HG02642 (cell line): Measurements from ENCODE around the gene ZIC4.

ENCODE experiments used
- ATAC-seq: cut with Tn5 transposase; IDR thresholded peaks from one replicate; pipeline ENCODE4 v1.9.1; 2021; ENCODE audit warnings: mild to moderate bottlenecking; ENCODE audit not compliant: unreplicated experiment, poor library complexity

The ZIC4 gene

GRCh38 chr3:147358144-147358992 is 48.0 kb downstream of the ZIC4 start:
- no peak for ATAC-seq

DNA sequence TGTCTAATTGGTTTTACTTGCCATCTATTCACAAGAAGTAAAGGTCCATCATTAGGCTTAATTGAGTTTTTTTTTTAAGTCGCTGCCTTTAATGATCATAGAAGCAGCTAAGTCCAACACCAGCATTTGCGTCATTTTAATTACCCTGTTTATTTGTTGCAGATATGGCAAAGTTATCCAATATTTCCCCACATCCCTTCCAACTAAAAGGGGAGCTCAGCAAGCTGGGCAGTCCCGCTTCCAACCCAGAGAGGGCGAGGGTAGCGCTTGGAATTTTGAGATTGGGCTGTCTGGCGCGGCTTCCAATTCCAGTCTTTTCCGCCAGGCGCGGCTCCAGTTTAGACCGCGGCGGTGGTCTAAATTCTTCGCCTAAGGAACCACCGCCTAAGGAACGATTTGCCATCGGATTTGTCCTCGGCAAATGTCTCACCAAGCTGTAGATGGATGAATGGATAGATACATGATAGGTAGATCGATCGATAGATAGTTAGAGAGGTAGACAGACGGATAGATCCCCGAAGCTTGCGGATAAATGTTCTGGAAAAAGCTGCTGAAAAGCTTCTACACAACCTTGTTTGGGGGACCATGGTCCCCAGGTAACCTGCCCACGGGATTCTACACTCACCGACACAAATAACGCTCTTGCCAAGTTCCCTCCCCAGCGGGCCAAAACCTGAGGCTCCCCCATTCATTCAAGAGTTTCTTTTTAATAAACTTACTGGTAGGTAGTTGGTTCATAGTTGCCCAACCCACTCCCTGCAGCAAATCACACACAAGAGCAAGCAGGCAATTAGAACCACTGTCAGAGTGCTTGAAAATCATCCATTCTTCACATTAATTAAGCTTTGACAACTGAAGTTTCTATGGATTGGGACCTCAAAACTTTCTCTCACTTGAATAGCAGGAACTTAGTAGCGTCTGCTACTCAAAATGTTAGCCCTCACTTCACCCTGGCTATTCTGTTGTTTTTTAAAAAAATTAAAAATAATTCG is 49.1 kb downstream of the ZIC4 start:
- ATAC-seq = no peak

DNA sequence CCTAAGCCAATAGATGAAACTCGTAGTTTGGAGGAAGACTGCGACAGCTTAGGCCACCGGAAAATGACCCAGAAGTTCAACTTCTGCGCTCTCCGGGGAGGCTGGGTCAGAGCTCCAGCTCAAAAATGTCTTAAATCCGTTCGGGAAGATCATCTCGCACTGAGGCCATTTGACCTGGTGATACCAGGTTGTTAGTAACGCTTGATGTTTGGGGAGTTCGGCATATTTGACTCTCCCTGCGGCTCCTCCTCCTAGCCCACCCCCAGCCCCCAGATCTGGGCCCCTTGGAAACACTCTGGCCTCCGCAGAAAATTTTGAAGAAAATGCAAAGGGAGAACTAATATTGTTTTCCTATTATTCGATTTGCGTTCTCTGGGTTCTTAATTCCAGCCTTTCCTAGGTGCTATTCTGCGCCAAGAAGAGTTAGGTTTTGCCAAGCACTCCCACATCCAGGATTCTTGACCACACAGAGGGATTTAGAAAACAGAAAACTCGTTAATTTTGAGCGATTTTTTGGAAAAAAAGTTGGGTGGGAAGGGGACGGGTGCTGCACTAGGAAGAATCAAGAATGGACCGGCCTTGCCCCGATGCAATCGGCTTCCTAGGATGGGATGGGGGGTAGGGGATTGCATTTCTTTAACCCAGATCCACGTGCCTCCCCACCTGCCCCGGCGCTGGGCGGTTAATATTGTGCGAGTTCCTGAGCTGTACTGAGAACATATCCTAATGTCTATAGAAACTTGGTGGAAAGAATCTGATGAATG is 50.0 kb downstream of the ZIC4 start:
- no peak for ATAC-seq

DNA sequence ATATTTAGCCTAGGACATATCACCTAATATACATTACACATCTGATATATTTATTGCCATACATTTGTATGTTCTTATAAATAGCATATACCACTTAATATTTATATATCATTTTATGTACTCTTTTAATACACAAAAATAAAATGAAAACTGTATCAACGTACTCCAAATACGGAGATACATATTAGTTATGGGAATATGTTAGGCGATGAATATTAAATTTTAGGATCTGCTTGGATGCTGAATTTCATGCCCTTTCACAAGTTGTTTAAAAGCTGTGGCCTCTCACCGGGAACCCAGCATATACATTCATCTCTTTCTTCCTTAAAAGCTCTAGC is 50.6 kb downstream of the ZIC4 start:
- no peak for ATAC-seq

DNA sequence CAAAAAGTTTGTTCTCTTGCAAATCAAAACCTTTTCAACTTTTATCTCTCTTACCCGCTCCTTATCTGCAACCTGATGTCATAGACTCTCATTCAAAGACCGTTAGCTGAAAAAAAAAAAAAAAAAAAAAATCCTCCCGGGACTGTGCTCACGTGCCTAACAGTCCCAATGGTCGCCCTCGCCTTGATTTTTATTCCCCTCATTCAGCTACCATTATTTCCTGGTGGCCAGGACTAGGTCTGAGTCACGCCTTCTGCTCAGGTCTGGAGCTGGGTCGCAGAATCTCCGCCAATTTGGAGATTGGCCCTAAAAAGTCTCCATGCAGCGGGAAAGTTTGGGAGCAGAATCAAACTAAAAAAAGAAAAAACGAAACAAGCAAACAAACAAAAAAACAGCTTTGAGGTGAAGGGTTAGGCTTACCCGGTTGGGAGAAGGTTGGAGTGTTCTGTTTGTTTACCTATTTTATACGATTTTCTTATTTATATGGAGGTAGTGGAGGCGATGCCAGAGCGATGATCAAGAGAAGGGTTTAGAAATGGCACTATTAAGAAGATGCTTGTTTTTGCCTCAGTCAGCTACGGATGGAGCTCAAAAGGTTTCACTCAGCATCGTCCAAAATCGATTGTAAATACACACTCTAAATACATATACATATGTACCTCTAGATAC is 51.1 kb downstream of the ZIC4 start:
- no peak for ATAC-seq

GRCh38 chr3:147354623-147355022 is 51.7 kb downstream of the ZIC4 start:
- no peak for ATAC-seq

GRCh38 chr3:147351301-147351700 is 55.0 kb downstream of the ZIC4 start:
- no peak for ATAC-seq

GRCh38 chr3:147348976-147349375 is 57.4 kb downstream of the ZIC4 start:
- ATAC-seq = no peak

- ATAC-seq = no peak
Observed at GRCh38 chr3:147343926-147344325, 62.4 kb downstream of the ZIC4 start.

- ATAC-seq = no peak
Observed at GRCh38 chr3:147341727-147342126, 64.6 kb downstream of the ZIC4 start.

DNA sequence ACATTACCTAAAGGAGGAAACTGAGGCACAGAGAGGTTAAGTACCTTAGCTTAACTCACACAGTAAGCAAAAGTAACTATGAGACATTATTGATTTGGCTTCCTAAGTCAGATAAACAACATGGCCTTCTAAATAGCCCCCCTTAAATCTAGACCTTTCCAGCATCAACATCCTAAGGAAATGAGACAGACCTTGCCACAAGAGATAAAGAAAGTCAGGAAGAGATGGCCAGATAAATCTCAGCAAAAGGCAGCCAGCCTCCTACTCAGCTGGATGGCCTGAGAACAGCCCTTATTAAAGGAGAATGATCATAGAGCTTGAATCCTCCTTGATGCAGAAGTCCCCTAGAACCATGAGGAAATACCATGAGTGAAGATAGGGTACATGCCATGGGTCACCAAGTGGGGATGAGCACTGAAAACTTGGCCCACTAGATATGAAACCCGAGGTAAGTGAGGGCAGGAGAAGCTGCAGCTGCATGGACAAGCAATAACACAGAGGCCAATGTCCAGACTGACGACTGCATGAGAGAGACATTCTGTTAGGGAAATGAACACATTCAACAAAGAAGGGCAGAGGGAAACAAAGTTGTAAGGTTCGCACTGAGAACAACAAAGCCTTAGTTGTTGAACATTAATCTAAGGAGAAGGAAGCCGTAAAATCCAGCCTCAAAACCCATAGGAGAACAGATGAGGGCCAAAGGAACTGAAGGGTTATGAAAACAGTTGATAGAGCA is 69.6 kb downstream of the ZIC4 start:
- no peak for ATAC-seq
